Chondrocyte (in vitro differentiated cells): Measurements from ENCODE around the gene SETBP1. TPM values are rescaled to one million over a fixed set of nuclear protein-coding genes. Genes with fewer than 3 reads are reported as not detected.

ENCODE experiments used
- DNase-seq: peaks from one replicate; pipeline ENCODE4 v3.0.0; 2021; ENCODE audit warnings: mixed read lengths, low spot score
- H3K27ac Mint-ChIP-seq: one replicate; pipeline ENCODE4 v1.8.0; 2021; ENCODE audit warnings: mild to moderate bottlenecking, moderate library complexity, mixed read lengths; ENCODE audit not compliant: unreplicated experiment
- H3K27me3 Mint-ChIP-seq: 2 replicates; pipeline ENCODE4 v1.8.0; 2021; ENCODE audit warnings: low read depth, mixed read lengths
- H3K36me3 Mint-ChIP-seq: 2 replicates; pipeline ENCODE4 v1.8.0; 2021; ENCODE audit warnings: low read depth, mixed read lengths
- H3K4me1 Mint-ChIP-seq: 2 replicates; pipeline ENCODE4 v1.8.0; 2021; ENCODE audit warnings: low read depth, mild to moderate bottlenecking, mixed read lengths
- H3K4me3 Mint-ChIP-seq: one replicate; pipeline ENCODE4 v1.8.0; 2021; ENCODE audit warnings: mild to moderate bottlenecking, moderate library complexity, mixed read lengths; ENCODE audit not compliant: unreplicated experiment
- H3K9me3 Mint-ChIP-seq: 2 replicates; pipeline ENCODE4 v1.8.0; 2021; ENCODE audit warnings: low read depth, mixed read lengths
- total RNA-seq: library from RNA; stranded (reverse); gene quantifications from 3 replicates; pipeline ENCODE4 v1.2.1, GENCODE V29; 2021
- TF ChIP-seq, protein P1 (sequence below): fragments of 200-600 bp; sonication (generic); IDR thresholded peaks from 2 replicates; pipeline ENCODE4 v1.5.0; 2021; ENCODE audit warnings: antibody characterized with exemption, mild to moderate bottlenecking, moderate library complexity

The SETBP1 gene
- total RNA-seq, 1 donor from 2014 or later, result 29.3 TPM

DNA sequence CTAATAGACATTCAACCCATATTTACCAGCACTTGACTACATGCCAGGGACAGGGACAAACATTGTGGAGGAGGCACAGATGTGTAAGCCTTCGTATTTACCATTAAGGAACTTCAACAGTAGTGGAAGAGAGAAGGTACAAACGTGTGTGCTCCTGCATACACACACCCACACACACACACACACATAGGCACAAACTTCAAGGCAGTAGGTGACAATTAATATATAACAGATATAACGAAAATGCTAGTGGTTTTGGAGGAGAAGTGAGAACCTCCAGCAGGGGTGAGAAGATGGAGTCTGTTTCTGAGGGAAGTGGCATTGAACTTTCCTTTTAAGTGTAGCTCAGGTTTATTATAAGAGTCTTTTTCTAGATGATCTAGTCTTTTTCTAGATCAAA, 231.1 kb downstream of the SETBP1 start:
- Mint-ChIP-seq H3K36me3 (no peaks in the 10 kb centered on the region), H3K4me1 (peaks cover 37% of the 10 kb centered on the region), H3K4me3 (no peak overlapping the region), H3K9me3 (no peaks in the 10 kb centered on the region), H3K27ac (no peak overlapping the region), H3K27me3 (no peaks in the 10 kb centered on the region)
- DNase-seq, result no peak
- TF ChIP-seq, protein P1, sequence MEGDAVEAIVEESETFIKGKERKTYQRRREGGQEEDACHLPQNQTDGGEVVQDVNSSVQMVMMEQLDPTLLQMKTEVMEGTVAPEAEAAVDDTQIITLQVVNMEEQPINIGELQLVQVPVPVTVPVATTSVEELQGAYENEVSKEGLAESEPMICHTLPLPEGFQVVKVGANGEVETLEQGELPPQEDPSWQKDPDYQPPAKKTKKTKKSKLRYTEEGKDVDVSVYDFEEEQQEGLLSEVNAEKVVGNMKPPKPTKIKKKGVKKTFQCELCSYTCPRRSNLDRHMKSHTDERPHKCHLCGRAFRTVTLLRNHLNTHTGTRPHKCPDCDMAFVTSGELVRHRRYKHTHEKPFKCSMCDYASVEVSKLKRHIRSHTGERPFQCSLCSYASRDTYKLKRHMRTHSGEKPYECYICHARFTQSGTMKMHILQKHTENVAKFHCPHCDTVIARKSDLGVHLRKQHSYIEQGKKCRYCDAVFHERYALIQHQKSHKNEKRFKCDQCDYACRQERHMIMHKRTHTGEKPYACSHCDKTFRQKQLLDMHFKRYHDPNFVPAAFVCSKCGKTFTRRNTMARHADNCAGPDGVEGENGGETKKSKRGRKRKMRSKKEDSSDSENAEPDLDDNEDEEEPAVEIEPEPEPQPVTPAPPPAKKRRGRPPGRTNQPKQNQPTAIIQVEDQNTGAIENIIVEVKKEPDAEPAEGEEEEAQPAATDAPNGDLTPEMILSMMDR, result no peak

- Mint-ChIP-seq H3K4me1 (peaks cover 48% of the 10 kb centered on the region), H3K4me3 (no peak overlapping the region), H3K9me3 (no peaks in the 10 kb centered on the region), H3K36me3 (no peaks in the 10 kb centered on the region), H3K27ac (no peak overlapping the region), H3K27me3 (no peaks in the 10 kb centered on the region)
- DNase-seq, result no peak
- TF ChIP-seq, protein P1, result no peak
These were observed 232.2 kb downstream of the SETBP1 start for GRCh38 chr18:44912740-44913478.

DNA sequence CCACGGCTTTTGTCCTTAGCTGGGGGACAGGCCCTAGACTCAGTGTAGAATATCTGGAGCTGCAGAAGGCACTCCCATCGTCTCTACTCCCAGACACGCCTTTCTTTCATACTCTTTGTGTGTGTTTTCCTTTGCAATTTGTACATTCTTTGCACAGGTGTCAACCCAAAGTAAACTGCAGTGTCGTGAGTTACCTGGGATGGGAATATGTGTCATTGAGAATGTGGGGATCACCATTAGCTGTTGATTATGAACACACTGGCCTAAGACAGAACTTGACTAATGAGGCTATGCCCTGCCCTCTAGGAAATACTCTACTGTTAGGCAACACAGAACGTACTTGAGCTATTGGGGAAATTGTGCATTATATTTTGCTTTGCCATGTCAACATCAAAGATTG, 233.3 kb downstream of the SETBP1 start:
- TF ChIP-seq, protein P1, result no peak
- H3K36me3 Mint-ChIP-seq, result no peaks in the 10 kb centered on the region
- DNase-seq, result no peak
- H3K27ac Mint-ChIP-seq, result no peak overlapping the region
- H3K4me3 Mint-ChIP-seq, result no peak overlapping the region
- peaks cover 52% of the 10 kb centered on the region for H3K4me1 Mint-ChIP-seq
- H3K9me3 Mint-ChIP-seq, result no peaks in the 10 kb centered on the region
- no peaks in the 10 kb centered on the region for H3K27me3 Mint-ChIP-seq

DNA sequence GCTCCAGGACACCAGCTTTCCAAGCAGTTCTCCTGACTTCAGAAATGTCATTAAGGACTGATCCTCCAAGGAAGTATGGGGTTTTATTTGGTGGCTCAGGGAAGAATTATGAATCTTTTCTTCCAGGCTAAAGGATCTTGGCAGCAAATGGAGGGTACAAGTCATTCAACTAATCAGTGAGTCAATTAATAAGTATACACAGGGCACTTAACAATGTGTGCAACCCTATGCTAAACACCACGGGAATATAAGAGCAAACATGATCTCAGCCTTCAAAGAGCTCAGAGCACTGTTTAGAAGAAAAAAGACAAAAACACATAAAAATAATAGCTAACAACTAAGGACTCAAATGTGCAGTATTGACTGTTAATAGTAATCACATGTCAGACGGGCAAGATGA, 234.5 kb downstream of the SETBP1 start:
- no peak overlapping the region for H3K4me3 Mint-ChIP-seq
- peaks cover 41% of the 10 kb centered on the region for H3K4me1 Mint-ChIP-seq
- peak overlapping the region; percentile 65 for H3K27ac Mint-ChIP-seq
- DNase-seq, result no peak
- no peaks in the 10 kb centered on the region for H3K9me3 Mint-ChIP-seq
- no peaks in the 10 kb centered on the region for H3K27me3 Mint-ChIP-seq
- H3K36me3 Mint-ChIP-seq, result no peaks in the 10 kb centered on the region
- TF ChIP-seq, protein P1, result no peak

DNA sequence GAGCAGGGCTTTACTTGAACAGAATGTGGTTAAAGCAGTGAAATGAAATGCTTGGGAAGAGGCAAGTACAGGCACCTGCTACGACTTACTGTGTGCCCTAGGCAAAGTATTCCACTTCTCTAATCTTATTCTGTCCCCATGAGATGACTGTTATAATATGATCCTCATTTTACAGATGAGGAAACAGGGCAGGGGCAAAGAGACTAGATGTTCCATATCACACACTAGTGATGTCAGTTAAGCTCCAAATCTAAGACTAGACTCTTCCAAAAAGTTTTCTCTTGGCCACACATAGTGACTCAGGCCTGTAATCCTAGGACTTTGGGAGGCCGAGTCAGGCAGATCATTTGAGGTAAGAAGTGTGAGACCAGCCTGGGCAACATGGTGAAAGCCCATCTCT, 235.0 kb downstream of the SETBP1 start:
- H3K27me3 Mint-ChIP-seq, result no peaks in the 10 kb centered on the region
- H3K36me3 Mint-ChIP-seq, result no peaks in the 10 kb centered on the region
- H3K9me3 Mint-ChIP-seq, result no peaks in the 10 kb centered on the region
- peak overlapping the region; percentile 92 for H3K27ac Mint-ChIP-seq
- no peak overlapping the region for H3K4me3 Mint-ChIP-seq
- TF ChIP-seq, protein P1, result no peak
- peaks cover 42% of the 10 kb centered on the region for H3K4me1 Mint-ChIP-seq
- no peak for DNase-seq
